Right lobe of liver (tissue), 6 donors: ENCODE measurements around the gene RSF1. TPM values are rescaled to one million over a fixed set of nuclear protein-coding genes. Genes with fewer than 3 reads are reported as not detected.

Experiments used
- ATAC-seq, 4 donors: fragments of 200-7000 bp; cut with Tn5 transposase; one replicate each; pipeline ENCODE4 v1.9.1; 2020; ENCODE audit warnings: mild to moderate bottlenecking in 4 of 4, moderate library complexity in 4 of 4
- DNase-seq, 3 donors: peaks; one replicate each; pipeline ENCODE4 v3.0.0-alpha.2; 2020
- H3K27ac ChIP-seq, 3 donors: fragments of 200-600 bp; one replicate each; pipeline ENCODE4 v1.8.0; 2022
- H3K27me3 ChIP-seq, 2 donors: fragments of 200-600 bp; one replicate each; pipeline ENCODE4 v1.8.0; 2022
- H3K36me3 ChIP-seq, 4 donors: fragments of 200-600 bp; sonication (generic) in 1 of 4; one replicate each; pipeline versions ENCODE4 v1.5.1 to v1.8.0; 2017 to 2022; ENCODE audit warnings: control low read depth in 1 of 4
- H3K4me1 ChIP-seq, 4 donors: fragments of 200-600 bp; sonication (generic) in 1 of 4; one replicate each; pipeline versions ENCODE4 v1.5.1 to v1.8.0; 2017 to 2022; ENCODE audit warnings: control low read depth in 1 of 4
- H3K4me3 ChIP-seq, 3 donors: fragments of 200-600 bp; one replicate each; pipeline ENCODE4 v1.8.0; 2022
- H3K9me3 ChIP-seq, 4 donors: fragments of 200-600 bp; sonication (generic) in 1 of 4; one replicate each; pipeline versions ENCODE4 v1.5.1 to v1.8.0; 2017 to 2022; ENCODE audit warnings: control low read depth in 1 of 4
- CTCF ChIP-seq, 4 donors: fragments of 200-600 bp in 3 of 4; fragments of 450-650 bp in 1 of 4; IDR thresholded peaks; one replicate each; pipeline versions ENCODE4 v1.5.1 to v1.8.0; 2016 to 2022; ENCODE audit warnings: antibody characterized with exemption in 4 of 4, mild to moderate bottlenecking in 2 of 4
- POLR2A ChIP-seq: fragments of 450-650 bp; IDR thresholded peaks from one replicate; pipeline ENCODE4 v1.6.1; 2017; ENCODE audit warnings: antibody characterized with exemption, mild to moderate bottlenecking
- WGBS: methylation state at CpG from one replicate; pipeline ENCODE4 v1.1.6; 2018; ENCODE audit warnings: low coverage, low lambda C conversion rate; ENCODE audit not compliant: insufficient coverage; ENCODE audit errors: missing lambda C conversion rate; 5-methylcytosine and 5-hydroxymethylcytosine counted together
- intact Hi-C, 2 donors: fragments of 100-400 bp; cut with DNase I; formaldehyde crosslinking; loops; one replicate each; pipeline versions ENCODE4 v1.11.2 to v1.14.1; 2022
- total RNA-seq, 6 experiments: library from RNA; depleted of rRNA in 2 of 6; stranded (reverse); fragments of >200 nt in 2 of 6; fragmentation: NEBNext Ultra II Directional in 3 of 6; extraction: Animal tissue kit (Norgen Biotek cat#: 25700) in 3 of 6; gene quantifications; one replicate each; pipeline versions ENCODE4 v1.1.0 to v1.2.4, GENCODE V29; 2016 to 2023
- donor health status: DM: no; HTN: yes; CAD: no.
- donor health status: DM: no; HTN: no; CAD: no.
- donor health status: DM: no; HTN: no; CAD: no.
- donor health status: DM: no; HTN: yes; CAD: no.
- donor health status: DM: no; HTN: yes; CAD: no.

The RSF1 gene
- total RNA-seq, 6 experiments from 2014 or later: 8.4 to 23.0 (median 20.6) TPM

GRCh38 chr11:77758331-77758730 lies 62.2 kb downstream of the RSF1 start:
- no peak for DNase-seq
- no peak for ATAC-seq
- TF ChIP-seq POLR2A (no peak), CTCF (IDR thresholded peaks at IDR 0.05) (no peak)
- no peaks in the 10 kb centered on the region for H3K27me3 ChIP-seq
- H3K4me3 ChIP-seq: no peak overlapping the region
- H3K27ac ChIP-seq: no peak overlapping the region
- peaks cover 0 to 7% (median 0%) of the 10 kb centered on the region in 4 donors for H3K36me3 ChIP-seq
- 79% methylated on average over 2 of the region's 2 CpGs for WGBS
- H3K4me1 ChIP-seq: no peaks in the 10 kb centered on the region
- H3K9me3 ChIP-seq: no peaks in the 10 kb centered on the region
- intact Hi-C loops: no loop called here

- intact Hi-C loops: no loop called here
- peaks cover 0 to 4% (median 0%) of the 10 kb centered on the region in 4 donors for H3K36me3 ChIP-seq
- no peak for ATAC-seq
- no peaks in the 10 kb centered on the region for H3K27me3 ChIP-seq
- WGBS: 92% methylated on average over 5 of the region's 5 CpGs
- H3K4me3 ChIP-seq: no peak overlapping the region
- TF ChIP-seq CTCF (IDR thresholded peaks at IDR 0.05): no peak
- no peak for TF ChIP-seq POLR2A
- no peak overlapping the region for H3K27ac ChIP-seq
- peaks cover 0 to 7% (median 2%) of the 10 kb centered on the region in 4 donors for H3K4me1 ChIP-seq
- no peak for DNase-seq
- no peaks in the 10 kb centered on the region for H3K9me3 ChIP-seq
Observed at GRCh38 chr11:77753230-77753629, 67.3 kb downstream of the RSF1 start.

GRCh38 chr11:77752516-77752915 lies 68.0 kb downstream of the RSF1 start:
- peak in 3 of 4 donors; percentile 61 to 96 (median 93) for ATAC-seq
- no peak for TF ChIP-seq POLR2A
- TF ChIP-seq CTCF (IDR thresholded peaks at IDR 0.05): no peak
- no peaks in the 10 kb centered on the region for H3K27me3 ChIP-seq
- H3K4me3 ChIP-seq: no peak overlapping the region
- peaks cover 0 to 4% (median 0%) of the 10 kb centered on the region in 4 donors for H3K36me3 ChIP-seq
- no peaks in the 10 kb centered on the region for H3K9me3 ChIP-seq
- WGBS: 27% methylated on average over 3 of the region's 3 CpGs
- DNase-seq: no peak
- H3K27ac ChIP-seq: no peak overlapping the region
- intact Hi-C loops: no loop called here
- H3K4me1 ChIP-seq: peaks cover 0 to 7% (median 2%) of the 10 kb centered on the region in 4 donors

- DNase-seq (no peak), ATAC-seq (peak; percentile 55 to 69 (median 59))
- peaks cover 0 to 7% (median 2%) of the 10 kb centered on the region in 4 donors for H3K4me1 ChIP-seq
- 88% methylated on average over 6 of the region's 6 CpGs for WGBS
- no peaks in the 10 kb centered on the region for H3K9me3 ChIP-seq
- H3K27ac ChIP-seq: no peak overlapping the region
- H3K36me3 ChIP-seq: peaks cover 0 to 4% (median 0%) of the 10 kb centered on the region in 4 donors
- H3K4me3 ChIP-seq: no peak overlapping the region
- intact Hi-C loops: no loop called here
- H3K27me3 ChIP-seq: no peaks in the 10 kb centered on the region
- TF ChIP-seq POLR2A (no peak), CTCF (IDR thresholded peaks at IDR 0.05) (no peak)
Observed at GRCh38 chr11:77750394-77751156, 69.9 kb downstream of the RSF1 start.
